Neural progenitor cell (in vitro differentiated cells): ENCODE data around the gene RBM6.

ENCODE experiments used
- CTCF ChIP-seq: fragments of 200-600 bp; sonication (generic); IDR thresholded peaks from 2 replicates; pipeline ENCODE4 v1.5.1; 2017; ENCODE audit warnings: antibody characterized with exemption, mild to moderate bottlenecking
- EZH2 ChIP-seq: fragments of 200-600 bp; sonication (generic); IDR thresholded peaks from 2 replicates; pipeline ENCODE4 v1.6.1; 2017; ENCODE audit warnings: antibody characterized with exemption, mild to moderate bottlenecking, moderate library complexity
- EZH2phosphoT487 ChIP-seq: fragments of 200-600 bp; sonication (generic); IDR thresholded peaks from 2 replicates; pipeline ENCODE4 v1.6.1; 2017; ENCODE audit warnings: antibody characterized with exemption

GRCh38 chr3:49895791-49896190 is 44.2 kb upstream of the RBM6 start:
- TF ChIP-seq CTCF (no peak), EZH2phosphoT487 (no peak), EZH2 (no peak)
